Measurements from ENCODE around the gene INPP4B. TPM values are rescaled to one million over a fixed set of nuclear protein-coding genes. Genes with fewer than 3 reads are reported as not detected.

Gene INPP4B
- total RNA-seq, 1 experiment from 2014 or later, result 53.7 TPM

- POLR2A ChIA-PET (ENCODE audit: unreplicated experiment), result no interaction called here
- Histone ChIP-seq H3K4me2 (no peak overlapping the region), H3K36me3 (ENCODE audit: low read depth) (no peaks in the 10 kb centered on the region; the same call in 1 of the 2 replicates), H3K4me3 (no peak overlapping the region), H3K27ac (no peak overlapping the region), H3K27me3 (ENCODE audit: insufficient read depth, low read depth) (no peaks in the 10 kb centered on the region), H2AFZ (no peak overlapping the region), H3K9me2 (ENCODE audit: insufficient read depth) (no peaks in the 10 kb centered on the region), H3K79me2 (ENCODE audit: low read depth) (no peaks in the 10 kb centered on the region), H4K20me1 (ENCODE audit: insufficient read depth) (no peaks in the 10 kb centered on the region), H3K9me3 (ENCODE audit: insufficient read depth, low read depth) (0 out of 2 replicates have a peak, but pooled peaks cover 3% of the 10 kb centered on the region), H3F3A (ENCODE audit: insufficient read depth, low read depth) (no peaks in the 10 kb centered on the region), H3K4me1 (replicated peaks; ENCODE audit: insufficient read depth) (no peaks in the 10 kb centered on the region)
- no TSS peak for BruUV-seq (replicated peaks)
- intact Hi-C loops (cut with micrococcal nuclease; ENCODE audit: unreplicated experiment), result no loop called here
- TF ChIP-seq, protein P1, sequence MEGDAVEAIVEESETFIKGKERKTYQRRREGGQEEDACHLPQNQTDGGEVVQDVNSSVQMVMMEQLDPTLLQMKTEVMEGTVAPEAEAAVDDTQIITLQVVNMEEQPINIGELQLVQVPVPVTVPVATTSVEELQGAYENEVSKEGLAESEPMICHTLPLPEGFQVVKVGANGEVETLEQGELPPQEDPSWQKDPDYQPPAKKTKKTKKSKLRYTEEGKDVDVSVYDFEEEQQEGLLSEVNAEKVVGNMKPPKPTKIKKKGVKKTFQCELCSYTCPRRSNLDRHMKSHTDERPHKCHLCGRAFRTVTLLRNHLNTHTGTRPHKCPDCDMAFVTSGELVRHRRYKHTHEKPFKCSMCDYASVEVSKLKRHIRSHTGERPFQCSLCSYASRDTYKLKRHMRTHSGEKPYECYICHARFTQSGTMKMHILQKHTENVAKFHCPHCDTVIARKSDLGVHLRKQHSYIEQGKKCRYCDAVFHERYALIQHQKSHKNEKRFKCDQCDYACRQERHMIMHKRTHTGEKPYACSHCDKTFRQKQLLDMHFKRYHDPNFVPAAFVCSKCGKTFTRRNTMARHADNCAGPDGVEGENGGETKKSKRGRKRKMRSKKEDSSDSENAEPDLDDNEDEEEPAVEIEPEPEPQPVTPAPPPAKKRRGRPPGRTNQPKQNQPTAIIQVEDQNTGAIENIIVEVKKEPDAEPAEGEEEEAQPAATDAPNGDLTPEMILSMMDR (conservative IDR thresholded peaks at IDR 0.05), result no peak
- no peak for TF ChIP-seq EZH2 (IDR thresholded peaks at IDR 0.05; ENCODE audit: low read depth)
- CTCF ChIA-PET, result no interaction called here
- DNase-seq, result no peak
Observed at GRCh38 chr4:142572071-142572470, 274.0 kb downstream of the INPP4B start.

- no peak for DNase-seq
Observed at GRCh38 chr4:142567620-142568451, 278.3 kb downstream of the INPP4B start.

DNA sequence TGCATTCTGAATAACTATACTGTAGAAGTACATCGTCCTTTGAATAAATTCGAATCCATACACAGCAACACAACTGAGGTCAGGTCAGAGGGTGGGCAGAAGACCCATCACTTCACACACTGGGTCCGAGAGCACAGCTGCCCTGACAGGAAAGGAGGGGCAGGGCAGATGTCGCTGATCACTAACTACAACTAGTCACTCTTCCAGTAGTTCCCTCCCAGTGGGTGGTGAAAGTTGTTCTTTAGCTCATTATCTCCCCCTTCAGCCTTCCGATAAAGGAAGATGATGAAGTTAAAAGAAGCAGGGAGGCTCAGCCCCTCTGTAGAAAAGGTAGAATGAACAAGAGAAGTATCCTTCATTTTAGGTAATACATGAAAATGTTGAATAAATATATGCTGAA lies 278.9 kb downstream of the INPP4B start:
- Histone ChIP-seq H3K9me3 (ENCODE audit: insufficient read depth, low read depth) (0 out of 2 replicates have a peak, but pooled peaks cover 2% of the 10 kb centered on the region), H3K4me1 (replicated peaks; ENCODE audit: insufficient read depth) (no peaks in the 10 kb centered on the region), H3K27ac (no peak overlapping the region; the same call in 1 of the 2 replicates), H3K4me2 (no peak overlapping the region), H4K20me1 (ENCODE audit: insufficient read depth) (no peaks in the 10 kb centered on the region), H3F3A (ENCODE audit: insufficient read depth, low read depth) (no peaks in the 10 kb centered on the region), H3K79me2 (ENCODE audit: low read depth) (no peaks in the 10 kb centered on the region), H3K9me2 (ENCODE audit: insufficient read depth) (no peaks in the 10 kb centered on the region), H2AFZ (no peak overlapping the region), H3K4me3 (no peak overlapping the region), H3K36me3 (ENCODE audit: low read depth) (no peaks in the 10 kb centered on the region; the same call in 1 of the 2 replicates), H3K27me3 (ENCODE audit: insufficient read depth, low read depth) (no peaks in the 10 kb centered on the region)
- TF ChIP-seq EZH2 (IDR thresholded peaks at IDR 0.05; ENCODE audit: low read depth), result no peak
- TF ChIP-seq, protein P1 (conservative IDR thresholded peaks at IDR 0.05), result no peak
- CTCF ChIA-PET, result no interaction called here
- intact Hi-C loops (cut with micrococcal nuclease; ENCODE audit: unreplicated experiment), result no loop called here
- BruUV-seq (replicated peaks), result no TSS peak
- DNase-seq, result no peak
- POLR2A ChIA-PET (ENCODE audit: unreplicated experiment), result interaction anchor here (0.6 kb wide), 1 partner anchor 12 kb away, joined by 4 read pairs; no protein-coding TSS in a partner anchor

More at GRCh38 chr4:142567620-142568451, 278.3 kb downstream of the INPP4B start:
- Histone ChIP-seq H3K4me1 (replicated peaks; ENCODE audit: insufficient read depth) (no peaks in the 10 kb centered on the region), H3K4me3 (no peak overlapping the region), H3K36me3 (ENCODE audit: low read depth) (no peaks in the 10 kb centered on the region; the same call in 1 of the 2 replicates), H3K9me3 (ENCODE audit: insufficient read depth, low read depth) (0 out of 2 replicates have a peak, but pooled peaks cover 3% of the 10 kb centered on the region), H3K9me2 (ENCODE audit: insufficient read depth) (no peaks in the 10 kb centered on the region), H2AFZ (no peak overlapping the region), H3K79me2 (ENCODE audit: low read depth) (no peaks in the 10 kb centered on the region), H3K27ac (peak overlapping the region; percentile 14), H3K4me2 (no peak overlapping the region), H3K27me3 (ENCODE audit: insufficient read depth, low read depth) (no peaks in the 10 kb centered on the region), H3F3A (ENCODE audit: insufficient read depth, low read depth) (no peaks in the 10 kb centered on the region), H4K20me1 (ENCODE audit: insufficient read depth) (no peaks in the 10 kb centered on the region)
- ChIA-PET CTCF (no interaction called here), POLR2A (ENCODE audit: unreplicated experiment) (interaction anchor here (0.6 kb wide), 2 partner anchors 12 to 29 kb away, joined by 4 to 5 read pairs; no protein-coding TSS in a partner anchor)
- no TSS peak for BruUV-seq (replicated peaks)
- intact Hi-C loops (cut with micrococcal nuclease; ENCODE audit: unreplicated experiment), result no loop called here
- TF ChIP-seq, protein P1 (conservative IDR thresholded peaks at IDR 0.05), result no peak
- TF ChIP-seq EZH2 (IDR thresholded peaks at IDR 0.05; ENCODE audit: low read depth), result no peak
